ENCODE measurements around the gene USP14.

Gene USP14

GRCh38 chr18:225745-226144 lies 67.4 kb downstream of the USP14 start:
- DNase-seq = no peak

GRCh38 chr18:227374-227773 lies 69.0 kb downstream of the USP14 start:
- DNase-seq = no peak

- DNase-seq = no peak
Measured at GRCh38 chr18:227902-228301, 69.5 kb downstream of the USP14 start.

- no peak for DNase-seq
Measured at GRCh38 chr18:228586-228985, 70.2 kb downstream of the USP14 start.

GRCh38 chr18:231563-231962 lies 73.2 kb downstream of the USP14 start:
- DNase-seq = no peak

- DNase-seq = no peak
Measured at GRCh38 chr18:240175-240574, 81.8 kb downstream of the USP14 start.

GRCh38 chr18:245282-245847 lies 87.0 kb downstream of the USP14 start:
- no peak for DNase-seq

- no peak for DNase-seq
Measured at GRCh38 chr18:248053-248452, 89.7 kb downstream of the USP14 start.

- DNase-seq = no peak
Measured at GRCh38 chr18:250685-251084, 92.3 kb downstream of the USP14 start.

GRCh38 chr18:251572-251971 lies 93.2 kb downstream of the USP14 start:
- DNase-seq = peak in 6 of 56 donors; percentile 3 to 18 (median 13)

GRCh38 chr18:253121-253520 lies 94.8 kb downstream of the USP14 start:
- no peak for DNase-seq

- DNase-seq = no peak
Measured at GRCh38 chr18:255171-255570, 96.8 kb downstream of the USP14 start.

GRCh38 chr18:260547-260946 lies 102.2 kb downstream of the USP14 start:
- DNase-seq = no peak

GRCh38 chr18:261398-262073 lies 103.2 kb downstream of the USP14 start:
- no peak for DNase-seq

Data from amygdala (tissue), 56 donors.